Choroid plexus epithelial cell (primary cell): ENCODE results near the gene MYH14.

Experiments used
- DNase-seq: peaks from one replicate; pipeline ENCODE4 v3.0.0-alpha.2; 2010; ENCODE audit warnings: low read depth
- H3K4me3 ChIP-seq: 2 replicates; pipeline ENCODE4 v1.5.1; 2011; ENCODE audit warnings: low read depth, mild to moderate bottlenecking, control low read depth, low read length, moderate library complexity
- TF ChIP-seq, protein P1 (sequence below): conservative IDR thresholded peaks from 2 replicates; pipeline ENCODE4 v1.5.1; 2011; ENCODE audit warnings: low read depth, mild to moderate bottlenecking, control low read depth, inconsistent platforms, low read length, moderate library complexity

MYH14 gene

DNA sequence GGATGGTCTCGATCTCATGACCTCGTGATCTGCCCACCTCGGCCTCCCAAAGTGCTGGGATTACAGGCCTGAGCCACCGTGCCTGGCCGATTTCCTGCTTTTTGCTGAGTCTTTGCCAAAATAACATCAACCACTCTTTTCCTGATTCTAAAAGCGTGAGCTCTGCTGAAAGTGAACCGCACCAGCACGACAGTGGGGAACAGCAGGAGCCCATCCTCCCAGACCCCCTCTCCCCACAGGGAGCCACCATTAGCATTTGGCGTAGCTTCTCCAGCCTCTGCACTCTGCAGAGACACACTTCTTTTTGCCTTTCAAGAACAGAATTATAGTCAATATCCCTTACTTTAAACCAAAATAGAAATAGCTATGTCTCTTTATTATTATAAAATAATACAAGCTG lies 41.3 kb downstream of the MYH14 start:
- TF ChIP-seq, protein P1, sequence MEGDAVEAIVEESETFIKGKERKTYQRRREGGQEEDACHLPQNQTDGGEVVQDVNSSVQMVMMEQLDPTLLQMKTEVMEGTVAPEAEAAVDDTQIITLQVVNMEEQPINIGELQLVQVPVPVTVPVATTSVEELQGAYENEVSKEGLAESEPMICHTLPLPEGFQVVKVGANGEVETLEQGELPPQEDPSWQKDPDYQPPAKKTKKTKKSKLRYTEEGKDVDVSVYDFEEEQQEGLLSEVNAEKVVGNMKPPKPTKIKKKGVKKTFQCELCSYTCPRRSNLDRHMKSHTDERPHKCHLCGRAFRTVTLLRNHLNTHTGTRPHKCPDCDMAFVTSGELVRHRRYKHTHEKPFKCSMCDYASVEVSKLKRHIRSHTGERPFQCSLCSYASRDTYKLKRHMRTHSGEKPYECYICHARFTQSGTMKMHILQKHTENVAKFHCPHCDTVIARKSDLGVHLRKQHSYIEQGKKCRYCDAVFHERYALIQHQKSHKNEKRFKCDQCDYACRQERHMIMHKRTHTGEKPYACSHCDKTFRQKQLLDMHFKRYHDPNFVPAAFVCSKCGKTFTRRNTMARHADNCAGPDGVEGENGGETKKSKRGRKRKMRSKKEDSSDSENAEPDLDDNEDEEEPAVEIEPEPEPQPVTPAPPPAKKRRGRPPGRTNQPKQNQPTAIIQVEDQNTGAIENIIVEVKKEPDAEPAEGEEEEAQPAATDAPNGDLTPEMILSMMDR = no peak

DNA sequence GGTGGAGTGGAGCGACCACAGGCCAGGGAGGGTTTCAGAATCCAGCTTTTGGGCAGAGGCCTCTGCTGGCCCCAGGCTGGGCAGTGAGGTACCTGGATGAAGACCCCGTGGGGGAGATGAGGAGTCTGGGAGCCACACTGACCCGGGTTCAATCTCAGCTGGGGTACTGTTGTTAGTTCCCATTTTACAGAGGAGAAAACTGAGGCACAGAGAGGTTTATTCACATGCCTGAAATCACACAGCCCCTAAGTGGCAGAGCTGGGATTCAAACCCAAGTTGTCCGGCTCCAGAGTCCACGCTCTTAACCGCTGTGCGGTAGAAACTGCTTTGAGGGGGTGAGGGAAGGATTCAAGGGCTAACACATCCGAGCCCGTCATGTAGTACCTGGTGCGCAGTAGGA lies 45.0 kb downstream of the MYH14 start:
- no peak overlapping the region for H3K4me3 ChIP-seq
- DNase-seq = no peak
- TF ChIP-seq, protein P1 = no peak

More for the DNA sequence above, 41.3 kb downstream of the MYH14 start:
- no peak overlapping the region for H3K4me3 ChIP-seq
- DNase-seq = no peak

DNA sequence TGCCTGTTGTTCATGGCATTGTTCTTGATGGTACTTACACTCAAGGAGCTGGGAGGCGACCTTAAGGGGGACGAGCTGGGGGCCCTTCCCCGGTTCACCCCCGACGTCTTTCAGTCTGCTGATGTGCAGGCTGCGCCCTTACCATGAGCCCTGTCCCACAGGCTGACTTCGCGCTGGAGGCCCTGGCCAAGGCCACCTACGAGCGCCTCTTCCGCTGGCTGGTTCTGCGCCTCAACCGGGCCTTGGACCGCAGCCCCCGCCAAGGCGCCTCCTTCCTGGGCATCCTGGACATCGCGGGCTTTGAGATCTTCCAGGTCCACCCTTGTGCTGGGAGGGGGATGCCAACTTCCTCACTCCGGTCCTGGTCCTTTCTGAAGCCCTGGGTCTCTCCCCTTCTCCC lies 45.4 kb downstream of the MYH14 start:
- TF ChIP-seq, protein P1 = no peak
- H3K4me3 ChIP-seq = no peak overlapping the region
- DNase-seq = no peak

DNA sequence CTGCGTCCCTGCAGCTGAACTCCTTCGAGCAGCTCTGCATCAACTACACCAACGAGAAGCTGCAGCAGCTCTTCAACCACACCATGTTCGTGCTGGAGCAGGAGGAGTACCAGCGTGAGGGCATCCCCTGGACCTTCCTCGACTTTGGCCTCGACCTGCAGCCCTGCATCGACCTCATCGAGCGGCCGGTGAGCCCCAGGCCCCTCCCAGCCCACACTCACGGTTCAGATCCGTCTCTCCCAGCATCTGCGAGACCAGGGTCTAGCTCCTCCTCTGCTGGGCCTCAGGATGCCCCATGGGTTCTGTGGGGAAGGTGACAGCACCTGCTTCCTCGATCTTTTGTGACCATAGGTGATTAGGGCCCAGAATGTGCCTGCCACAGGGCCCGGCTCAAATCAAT lies 46.2 kb downstream of the MYH14 start:
- DNase-seq = no peak
- TF ChIP-seq, protein P1 = no peak
- no peak overlapping the region for H3K4me3 ChIP-seq

DNA sequence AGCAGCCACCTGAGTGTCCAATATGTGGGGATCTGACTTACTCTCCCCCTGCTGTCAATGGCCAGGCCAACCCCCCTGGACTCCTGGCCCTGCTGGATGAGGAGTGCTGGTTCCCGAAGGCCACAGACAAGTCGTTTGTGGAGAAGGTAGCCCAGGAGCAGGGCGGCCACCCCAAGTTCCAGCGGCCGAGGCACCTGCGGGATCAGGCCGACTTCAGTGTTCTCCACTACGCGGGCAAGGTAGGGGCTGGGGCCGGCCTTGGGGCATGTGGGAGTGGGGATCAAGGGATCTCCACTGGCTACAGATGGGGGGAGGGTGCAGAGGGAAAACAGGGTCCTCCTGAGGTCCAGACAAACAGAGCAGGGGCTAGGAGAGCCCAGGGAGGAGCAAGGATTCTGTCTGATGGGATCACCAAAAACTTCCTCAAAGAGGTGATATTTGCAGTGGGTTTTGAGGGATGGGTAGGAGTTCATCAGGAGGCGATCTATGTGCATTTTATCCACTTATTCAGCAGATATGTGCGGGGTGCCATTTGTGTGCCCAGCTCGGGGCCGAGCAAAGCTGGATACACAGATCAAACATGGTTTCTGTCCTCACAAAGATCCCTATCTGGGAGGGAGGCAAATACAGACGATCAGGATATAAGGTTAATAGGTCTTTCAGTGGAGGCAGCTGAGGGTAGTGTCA lies 47.2 kb downstream of the MYH14 start:
- no peak for DNase-seq
- TF ChIP-seq, protein P1 = no peak
- H3K4me3 ChIP-seq = no peak overlapping the region

DNA sequence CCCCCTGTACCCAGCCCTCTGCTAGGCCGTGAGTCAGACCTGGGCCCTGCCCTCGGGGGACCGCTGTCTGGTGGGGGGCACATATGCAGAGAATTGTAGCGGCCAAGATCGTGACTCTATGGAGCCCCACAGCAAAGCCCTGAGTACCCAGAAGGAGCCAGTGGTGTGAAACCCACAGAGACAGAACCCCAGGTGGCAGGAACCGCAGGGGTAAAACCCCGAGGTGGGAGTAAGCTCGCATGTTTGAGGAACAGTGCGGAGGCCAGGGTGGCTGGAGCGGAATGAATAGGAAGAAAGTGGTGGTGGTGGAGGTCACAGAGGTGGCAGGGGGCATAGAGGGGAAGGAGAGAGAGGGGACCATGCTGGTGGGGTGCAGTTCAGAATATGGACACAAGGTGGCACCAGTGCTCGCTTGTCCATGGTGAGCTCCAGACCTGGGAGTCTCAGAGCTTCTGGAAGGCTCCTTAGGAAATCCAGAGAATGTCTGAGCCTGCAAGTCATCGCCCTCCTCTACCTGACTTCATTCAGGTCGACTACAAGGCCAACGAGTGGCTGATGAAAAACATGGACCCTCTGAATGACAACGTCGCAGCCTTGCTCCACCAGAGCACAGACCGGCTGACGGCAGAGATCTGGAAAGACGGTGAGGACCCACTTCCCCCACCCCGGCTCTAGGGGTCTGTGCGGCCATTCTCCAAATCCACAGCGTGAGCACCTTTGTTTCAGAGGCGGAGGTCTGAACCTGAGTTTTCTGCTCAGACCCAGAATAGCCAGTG lies 48.9 kb downstream of the MYH14 start:
- TF ChIP-seq, protein P1 = peak; percentile 57
- H3K4me3 ChIP-seq = no peak overlapping the region
- peak; percentile 13 for DNase-seq

DNA sequence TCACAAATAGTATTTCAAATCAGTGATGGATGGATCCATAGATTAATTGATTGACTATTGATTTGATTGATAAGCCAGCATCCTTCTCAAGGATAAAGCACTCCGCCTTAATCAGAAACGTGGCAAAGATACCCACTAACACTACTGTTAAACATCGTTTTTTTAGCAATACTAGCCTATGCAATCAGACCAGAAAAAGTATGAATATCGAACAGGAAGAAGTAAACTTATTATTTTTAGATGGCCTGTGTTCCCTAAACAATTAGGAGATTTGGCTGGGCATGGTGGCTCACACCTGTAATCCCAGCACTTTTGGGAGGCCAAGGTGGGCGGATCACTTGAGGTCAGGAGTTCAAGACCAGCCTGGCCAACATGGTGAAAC lies 49.5 kb downstream of the MYH14 start:
- no peak for DNase-seq
- TF ChIP-seq, protein P1 = no peak
- no peak overlapping the region for H3K4me3 ChIP-seq
